ENCODE measurements around the gene NPTXR. TPM values are rescaled to one million over a fixed set of nuclear protein-coding genes. Genes with fewer than 3 reads are reported as not detected.

The NPTXR gene
- total and polyA plus RNA-seq, 8 donors, result 0.46 to 19.6 (median 2.3) TPM

DNA sequence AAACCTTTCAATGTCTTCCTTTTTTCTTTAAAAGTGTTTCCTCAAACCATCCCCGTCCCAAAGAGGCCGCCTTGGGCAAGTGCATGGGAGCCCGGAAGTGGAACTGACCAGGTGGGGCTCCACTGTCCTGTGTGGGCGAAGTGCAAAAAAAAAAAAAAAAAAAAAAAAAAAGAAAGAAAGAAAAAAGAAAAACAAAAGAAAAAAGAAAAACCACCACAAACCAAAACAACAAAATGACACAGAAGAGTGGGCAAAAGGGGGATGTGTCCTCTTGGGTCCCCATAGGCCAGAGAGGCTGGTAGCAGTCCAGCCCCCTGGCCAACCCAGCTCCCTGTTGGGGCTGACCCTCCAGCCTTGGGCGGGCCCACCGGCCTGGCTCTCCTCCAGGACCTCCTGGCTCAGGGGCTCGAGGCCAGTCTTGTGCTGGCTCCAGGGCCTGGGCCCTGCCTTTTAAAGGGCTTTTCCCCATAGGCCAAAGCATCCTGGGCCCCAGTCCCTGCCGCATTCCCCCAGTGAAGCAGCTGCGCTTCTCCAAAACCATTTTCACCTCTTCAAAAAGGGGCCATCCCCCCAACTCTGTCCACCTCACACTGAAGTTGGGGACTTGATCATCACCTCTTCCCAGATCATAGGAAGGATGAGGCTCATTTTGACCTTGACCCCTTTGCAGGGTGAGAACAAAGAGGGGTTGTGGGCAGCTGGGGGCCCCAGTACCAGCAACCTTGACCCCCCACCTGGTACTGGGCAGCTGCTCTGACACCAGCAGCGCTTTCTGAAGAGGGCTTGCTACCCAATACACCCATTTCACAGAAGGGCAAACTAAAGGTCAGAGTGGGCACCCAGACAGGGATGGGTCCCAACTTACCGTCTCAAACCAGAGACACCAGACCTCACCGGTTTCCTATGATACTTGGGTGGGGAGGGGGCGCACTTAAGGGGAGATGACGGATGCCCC, 18.8 kb upstream of the NPTXR start:
- peak overlapping the region in 1 of 5 donors; percentile 78 for H3K27ac ChIP-seq
- peaks cover 33 to 72% (median 52%) of the 10 kb centered on the region in 4 donors for H3K4me1 ChIP-seq
- H3K36me3 ChIP-seq, result peaks cover 21 to 30% (median 28%) of the 10 kb centered on the region in 4 donors
- no peaks in the 10 kb centered on the region for H3K27me3 ChIP-seq
- no peak overlapping the region for H3K4me3 ChIP-seq
- TF ChIP-seq POLR2AphosphoS5 (IDR thresholded peaks at IDR 0.05) (no peak), POLR2A (IDR thresholded peaks at IDR 0.05) (no peak), CTCF (IDR thresholded peaks at IDR 0.05) (no peak), EP300 (IDR thresholded peaks at IDR 0.05) (no peak)
- DNase-seq, result peak in 1 of 2 donors; percentile 71
- intact Hi-C loops (cut with DNase I; ENCODE audit: low total_unique reads), result loop anchor here (10.0 kb wide), 1 partner anchor 142 kb away; no protein-coding TSS in a partner anchor
- WGBS, 5 donors, result 60 to 74% (median 63%) methylated on average over 14 of the region's 14 CpGs
- no peaks in the 10 kb centered on the region for H3K9me3 ChIP-seq

GRCh38 chr22:38861927-38862326, 18.1 kb upstream of the NPTXR start:
- H3K27me3 ChIP-seq, result no peaks in the 10 kb centered on the region
- H3K4me1 ChIP-seq, result peaks cover 33 to 68% (median 49%) of the 10 kb centered on the region in 4 donors
- TF ChIP-seq POLR2A (IDR thresholded peaks at IDR 0.05), result no peak
- no peak for TF ChIP-seq POLR2AphosphoS5 (IDR thresholded peaks at IDR 0.05)
- TF ChIP-seq EP300 (IDR thresholded peaks at IDR 0.05), result no peak
- TF ChIP-seq CTCF (IDR thresholded peaks at IDR 0.05), result no peak
- H3K4me3 ChIP-seq, result no peak overlapping the region
- intact Hi-C loops (cut with DNase I; ENCODE audit: low total_unique reads), result loop anchor here (10.0 kb wide), 1 partner anchor 143 kb away; no protein-coding TSS in a partner anchor
- no peaks in the 10 kb centered on the region for H3K9me3 ChIP-seq
- peaks cover 20 to 23% (median 21%) of the 10 kb centered on the region in 4 donors for H3K36me3 ChIP-seq
- DNase-seq, result no peak
- H3K27ac ChIP-seq, result no peak overlapping the region
- 52 to 67% (median 59%) methylated on average over 12 of the region's 12 CpGs for WGBS, 5 donors

DNA sequence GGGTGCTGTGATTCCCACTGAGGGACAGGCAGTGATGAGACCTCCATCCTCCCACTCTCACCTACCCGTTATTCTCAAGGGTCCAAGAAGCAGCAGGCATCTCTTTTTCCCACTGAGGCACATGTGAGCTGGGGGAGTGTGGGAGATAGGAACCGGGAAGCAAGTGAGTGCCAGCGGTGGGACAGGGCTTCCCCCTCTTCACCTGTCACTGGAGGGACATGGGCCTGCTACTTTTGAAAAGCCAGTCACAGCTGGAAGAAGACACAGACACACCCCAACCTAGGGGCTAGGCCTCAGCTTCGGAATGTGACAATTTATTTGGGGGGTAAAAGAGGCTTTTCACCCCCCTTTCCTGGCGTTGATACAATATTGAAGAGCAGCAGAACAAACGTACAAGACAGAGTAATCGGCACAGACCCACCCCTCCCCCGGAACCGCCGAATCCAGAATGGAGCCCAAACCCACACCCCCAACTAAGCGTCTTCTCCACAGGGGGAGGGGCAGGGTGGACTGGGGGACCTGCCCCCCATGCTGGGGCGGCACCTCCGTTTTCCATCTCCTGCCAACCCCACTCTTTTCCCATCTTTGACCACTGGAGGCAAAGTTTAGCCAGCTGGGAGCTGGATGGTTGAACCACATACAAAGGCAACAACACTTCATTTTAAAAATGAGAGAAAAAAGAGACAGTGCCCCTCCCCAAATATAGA, 17.5 kb upstream of the NPTXR start:
- DNase-seq, result no peak
- H3K27me3 ChIP-seq, result no peaks in the 10 kb centered on the region
- intact Hi-C loops (cut with DNase I; ENCODE audit: low total_unique reads), result loop anchor here (10.0 kb wide), 1 partner anchor 143 kb away; no protein-coding TSS in a partner anchor

More for the DNA sequence above, 17.5 kb upstream of the NPTXR start:
- H3K36me3 ChIP-seq, result peaks cover 14 to 17% (median 15%) of the 10 kb centered on the region in 4 donors
- no peak overlapping the region for H3K27ac ChIP-seq
- peaks cover 29 to 62% (median 44%) of the 10 kb centered on the region in 4 donors for H3K4me1 ChIP-seq
- 13 to 41% (median 34%) methylated on average over 13 of the region's 13 CpGs for WGBS, 5 donors
- no peak for TF ChIP-seq POLR2AphosphoS5 (IDR thresholded peaks at IDR 0.05)
- no peak for TF ChIP-seq CTCF (IDR thresholded peaks at IDR 0.05)
- no peak for TF ChIP-seq EP300 (IDR thresholded peaks at IDR 0.05)
- no peak for TF ChIP-seq POLR2A (IDR thresholded peaks at IDR 0.05)
- no peaks in the 10 kb centered on the region for H3K9me3 ChIP-seq
- no peak overlapping the region for H3K4me3 ChIP-seq
